GM19351 (cell line): ENCODE results near the gene APOB.

Source experiments
- ATAC-seq: cut with Tn5 transposase; IDR thresholded peaks from one replicate; pipeline ENCODE4 v1.9.1; 2021; ENCODE audit warnings: mild to moderate bottlenecking, moderate library complexity; ENCODE audit not compliant: unreplicated experiment

The APOB gene

GRCh38 chr2:21050164-21050563 is 6.3 kb upstream of the APOB start:
- ATAC-seq = no peak

GRCh38 chr2:21047141-21048009 is 3.5 kb upstream of the APOB start:
- ATAC-seq = no peak

GRCh38 chr2:21046506-21046905 is 2.6 kb upstream of the APOB start:
- ATAC-seq = no peak

GRCh38 chr2:21044694-21045371 is 960 bp upstream of the APOB start:
- ATAC-seq = no peak

- ATAC-seq = peak; percentile 81
Observed at GRCh38 chr2:21042958-21043743, 722 bp downstream of the APOB start.

- ATAC-seq = no peak
Observed at GRCh38 chr2:21042708-21042957, 1.2 kb downstream of the APOB start.

- ATAC-seq = no peak
Observed at GRCh38 chr2:21041943-21042707, 1.7 kb downstream of the APOB start.

- ATAC-seq = no peak
Observed at GRCh38 chr2:21041462-21041861, 2.4 kb downstream of the APOB start.

GRCh38 chr2:21040468-21041377 is 3.1 kb downstream of the APOB start:
- no peak for ATAC-seq

- ATAC-seq = no peak
Observed at GRCh38 chr2:21039979-21040467, 3.9 kb downstream of the APOB start.

GRCh38 chr2:21039080-21039556 is 4.8 kb downstream of the APOB start:
- ATAC-seq = no peak

GRCh38 chr2:21038403-21039073 is 5.3 kb downstream of the APOB start:
- ATAC-seq = no peak

- no peak for ATAC-seq
Observed at GRCh38 chr2:21037671-21038108, 6.2 kb downstream of the APOB start.

- ATAC-seq = no peak
Observed at GRCh38 chr2:21036708-21037670, 6.9 kb downstream of the APOB start.

- no peak for ATAC-seq
Observed at GRCh38 chr2:21035974-21036707, 7.7 kb downstream of the APOB start.

- no peak for ATAC-seq
Observed at GRCh38 chr2:21035282-21035973, 8.4 kb downstream of the APOB start.

GRCh38 chr2:21034972-21035279 is 8.9 kb downstream of the APOB start:
- ATAC-seq = no peak
